PC-3 (cell line): Measurements from ENCODE around the gene CISD2.

ENCODE experiments used
- CTCF ChIP-seq: fragments of 300-600 bp; sonication (generic); conservative IDR thresholded peaks from 2 replicates; pipeline ENCODE4 v1.5.1; 2017; ENCODE audit warnings: antibody characterized with exemption, low read depth, mild to moderate bottlenecking, low read length
- EZH2 ChIP-seq: fragments of 300-600 bp; sonication (generic); IDR thresholded peaks from one replicate; pipeline ENCODE4 v1.6.1; 2017; ENCODE audit warnings: antibody characterized with exemption, mild to moderate bottlenecking, low read length; ENCODE audit not compliant: unreplicated experiment
- EZH2phosphoT487 ChIP-seq: fragments of 300-600 bp; sonication (generic); IDR thresholded peaks from 2 replicates; pipeline ENCODE4 v1.6.1; 2018; ENCODE audit warnings: mild to moderate bottlenecking, antibody characterized with exemption, low read length, borderline replicate concordance

GRCh38 chr4:102826890-102827673 is 41.7 kb upstream of the CISD2 start, which contains the start of gene UBE2D3:
- TF ChIP-seq EZH2 (no peak), CTCF (no peak), EZH2phosphoT487 (peak; percentile 54; the same call in 1 of the 2 replicates)
